Measurements from ENCODE around the gene TMEM167B.

TMEM167B gene

GRCh38 chr1:109116286-109116685, 25.7 kb downstream of the TMEM167B start:
- H3K4me3 ChIP-seq (ENCODE audit: low read depth, low read length), result no peak overlapping the region
- H3K36me3 ChIP-seq (ENCODE audit: control insufficient read depth, insufficient read depth, low read length), result no peaks in the 10 kb centered on the region
- H3K9ac ChIP-seq (ENCODE audit: low read length), result no peak overlapping the region
- no peaks in the 10 kb centered on the region for H3K9me3 ChIP-seq (ENCODE audit: control insufficient read depth, insufficient read depth, low read depth, low read length)
- H3K27me3 ChIP-seq (ENCODE audit: control insufficient read depth, insufficient read depth, low read length), result peaks cover 50% of the 10 kb centered on the region
- no peaks in the 10 kb centered on the region; the same call in 1 of the 2 replicates for H3K4me1 ChIP-seq (ENCODE audit: control insufficient read depth, insufficient read depth, low read length)
- no peak overlapping the region for H3K27ac ChIP-seq (ENCODE audit: low read depth, low read length)

GRCh38 chr1:109118089-109118488, 27.5 kb downstream of the TMEM167B start:
- no peak overlapping the region for H3K4me3 ChIP-seq (ENCODE audit: low read depth, low read length)
- H3K27me3 ChIP-seq (ENCODE audit: control insufficient read depth, insufficient read depth, low read length), result peaks cover 34% of the 10 kb centered on the region
- H3K4me1 ChIP-seq (ENCODE audit: control insufficient read depth, insufficient read depth, low read length), result no peaks in the 10 kb centered on the region
- H3K9me3 ChIP-seq (ENCODE audit: control insufficient read depth, insufficient read depth, low read depth, low read length), result no peaks in the 10 kb centered on the region
- no peak overlapping the region for H3K9ac ChIP-seq (ENCODE audit: low read length)
- no peak overlapping the region for H3K27ac ChIP-seq (ENCODE audit: low read depth, low read length)
- H3K36me3 ChIP-seq (ENCODE audit: control insufficient read depth, insufficient read depth, low read length), result no peaks in the 10 kb centered on the region

GRCh38 chr1:109120356-109120755, 29.8 kb downstream of the TMEM167B start:
- H3K9ac ChIP-seq (ENCODE audit: low read length), result no peak overlapping the region
- H3K4me1 ChIP-seq (ENCODE audit: control insufficient read depth, insufficient read depth, low read length), result no peaks in the 10 kb centered on the region
- no peak overlapping the region for H3K4me3 ChIP-seq (ENCODE audit: low read depth, low read length)
- no peak overlapping the region for H3K27ac ChIP-seq (ENCODE audit: low read depth, low read length)
- no peaks in the 10 kb centered on the region for H3K36me3 ChIP-seq (ENCODE audit: control insufficient read depth, insufficient read depth, low read length)
- peaks cover 11% of the 10 kb centered on the region for H3K27me3 ChIP-seq (ENCODE audit: control insufficient read depth, insufficient read depth, low read length)
- no peaks in the 10 kb centered on the region for H3K9me3 ChIP-seq (ENCODE audit: control insufficient read depth, insufficient read depth, low read depth, low read length)

GRCh38 chr1:109131059-109131458, 40.5 kb downstream of the TMEM167B start:
- H3K4me3 ChIP-seq (ENCODE audit: low read depth, low read length), result no peak overlapping the region
- H3K27ac ChIP-seq (ENCODE audit: low read depth, low read length), result no peak overlapping the region
- H3K9me3 ChIP-seq (ENCODE audit: control insufficient read depth, insufficient read depth, low read depth, low read length), result no peaks in the 10 kb centered on the region
- no peak overlapping the region for H3K9ac ChIP-seq (ENCODE audit: low read length)
- H3K36me3 ChIP-seq (ENCODE audit: control insufficient read depth, insufficient read depth, low read length), result no peaks in the 10 kb centered on the region
- H3K4me1 ChIP-seq (ENCODE audit: control insufficient read depth, insufficient read depth, low read length), result no peaks in the 10 kb centered on the region
- H3K27me3 ChIP-seq (ENCODE audit: control insufficient read depth, insufficient read depth, low read length), result no peaks in the 10 kb centered on the region

- H3K9me3 ChIP-seq (ENCODE audit: control insufficient read depth, insufficient read depth, low read depth, low read length), result no peaks in the 10 kb centered on the region
- no peaks in the 10 kb centered on the region for H3K27me3 ChIP-seq (ENCODE audit: control insufficient read depth, insufficient read depth, low read length)
- H3K4me1 ChIP-seq (ENCODE audit: control insufficient read depth, insufficient read depth, low read length), result no peaks in the 10 kb centered on the region
- no peak overlapping the region for H3K27ac ChIP-seq (ENCODE audit: low read depth, low read length)
- H3K36me3 ChIP-seq (ENCODE audit: control insufficient read depth, insufficient read depth, low read length), result no peaks in the 10 kb centered on the region
- no peak overlapping the region for H3K4me3 ChIP-seq (ENCODE audit: low read depth, low read length)
- no peak overlapping the region for H3K9ac ChIP-seq (ENCODE audit: low read length)
Observed at GRCh38 chr1:109131800-109132199, 41.2 kb downstream of the TMEM167B start.

GRCh38 chr1:109133002-109133706, 42.6 kb downstream of the TMEM167B start:
- H3K9ac ChIP-seq (ENCODE audit: low read length), result no peak overlapping the region
- no peaks in the 10 kb centered on the region for H3K36me3 ChIP-seq (ENCODE audit: control insufficient read depth, insufficient read depth, low read length)
- H3K4me3 ChIP-seq (ENCODE audit: low read depth, low read length), result no peak overlapping the region
- H3K9me3 ChIP-seq (ENCODE audit: control insufficient read depth, insufficient read depth, low read depth, low read length), result no peaks in the 10 kb centered on the region
- no peak overlapping the region for H3K27ac ChIP-seq (ENCODE audit: low read depth, low read length)
- H3K4me1 ChIP-seq (ENCODE audit: control insufficient read depth, insufficient read depth, low read length), result no peaks in the 10 kb centered on the region
- no peaks in the 10 kb centered on the region for H3K27me3 ChIP-seq (ENCODE audit: control insufficient read depth, insufficient read depth, low read length)

- Histone ChIP-seq H3K27me3 (ENCODE audit: control insufficient read depth, insufficient read depth, low read length) (no peaks in the 10 kb centered on the region), H3K27ac (ENCODE audit: low read depth, low read length) (no peak overlapping the region), H3K9ac (ENCODE audit: low read length) (no peak overlapping the region), H3K9me3 (ENCODE audit: control insufficient read depth, insufficient read depth, low read depth, low read length) (no peaks in the 10 kb centered on the region), H3K4me3 (ENCODE audit: low read depth, low read length) (no peak overlapping the region), H3K36me3 (ENCODE audit: control insufficient read depth, insufficient read depth, low read length) (no peaks in the 10 kb centered on the region), H3K4me1 (ENCODE audit: control insufficient read depth, insufficient read depth, low read length) (no peaks in the 10 kb centered on the region)
Observed at GRCh38 chr1:109133815-109134214, 43.3 kb downstream of the TMEM167B start.

GRCh38 chr1:109134423-109134822, 43.9 kb downstream of the TMEM167B start:
- H3K36me3 ChIP-seq (ENCODE audit: control insufficient read depth, insufficient read depth, low read length), result no peaks in the 10 kb centered on the region
- H3K9me3 ChIP-seq (ENCODE audit: control insufficient read depth, insufficient read depth, low read depth, low read length), result no peaks in the 10 kb centered on the region
- no peaks in the 10 kb centered on the region for H3K4me1 ChIP-seq (ENCODE audit: control insufficient read depth, insufficient read depth, low read length)
- no peak overlapping the region for H3K9ac ChIP-seq (ENCODE audit: low read length)
- H3K27me3 ChIP-seq (ENCODE audit: control insufficient read depth, insufficient read depth, low read length), result no peaks in the 10 kb centered on the region
- H3K27ac ChIP-seq (ENCODE audit: low read depth, low read length), result no peak overlapping the region
- H3K4me3 ChIP-seq (ENCODE audit: low read depth, low read length), result no peak overlapping the region

- Histone ChIP-seq H3K9ac (ENCODE audit: low read length) (no peak overlapping the region), H3K36me3 (ENCODE audit: control insufficient read depth, insufficient read depth, low read length) (no peaks in the 10 kb centered on the region), H3K9me3 (ENCODE audit: control insufficient read depth, insufficient read depth, low read depth, low read length) (no peaks in the 10 kb centered on the region), H3K4me1 (ENCODE audit: control insufficient read depth, insufficient read depth, low read length) (no peaks in the 10 kb centered on the region), H3K27me3 (ENCODE audit: control insufficient read depth, insufficient read depth, low read length) (no peaks in the 10 kb centered on the region), H3K4me3 (ENCODE audit: low read depth, low read length) (no peak overlapping the region), H3K27ac (ENCODE audit: low read depth, low read length) (no peak overlapping the region)
Observed at GRCh38 chr1:109135940-109136339, 45.4 kb downstream of the TMEM167B start.

GRCh38 chr1:109136766-109137165, 46.2 kb downstream of the TMEM167B start:
- H3K4me1 ChIP-seq (ENCODE audit: control insufficient read depth, insufficient read depth, low read length), result no peaks in the 10 kb centered on the region
- H3K9me3 ChIP-seq (ENCODE audit: control insufficient read depth, insufficient read depth, low read depth, low read length), result no peaks in the 10 kb centered on the region
- H3K36me3 ChIP-seq (ENCODE audit: control insufficient read depth, insufficient read depth, low read length), result no peaks in the 10 kb centered on the region
- no peak overlapping the region for H3K4me3 ChIP-seq (ENCODE audit: low read depth, low read length)
- H3K27ac ChIP-seq (ENCODE audit: low read depth, low read length), result no peak overlapping the region
- H3K9ac ChIP-seq (ENCODE audit: low read length), result no peak overlapping the region
- no peaks in the 10 kb centered on the region for H3K27me3 ChIP-seq (ENCODE audit: control insufficient read depth, insufficient read depth, low read length)

GRCh38 chr1:109137958-109138357, 47.4 kb downstream of the TMEM167B start:
- H3K4me3 ChIP-seq (ENCODE audit: low read depth, low read length), result no peak overlapping the region
- H3K27ac ChIP-seq (ENCODE audit: low read depth, low read length), result no peak overlapping the region
- no peaks in the 10 kb centered on the region for H3K36me3 ChIP-seq (ENCODE audit: control insufficient read depth, insufficient read depth, low read length)
- H3K27me3 ChIP-seq (ENCODE audit: control insufficient read depth, insufficient read depth, low read length), result no peaks in the 10 kb centered on the region
- H3K4me1 ChIP-seq (ENCODE audit: control insufficient read depth, insufficient read depth, low read length), result no peaks in the 10 kb centered on the region
- H3K9ac ChIP-seq (ENCODE audit: low read length), result no peak overlapping the region
- no peaks in the 10 kb centered on the region for H3K9me3 ChIP-seq (ENCODE audit: control insufficient read depth, insufficient read depth, low read depth, low read length)

All from HUES6 (cell line).